ENCODE results near the gene NEDD9. TPM values are rescaled to one million over a fixed set of nuclear protein-coding genes. Genes with fewer than 3 reads are reported as not detected.

The NEDD9 gene
- total and polyA plus RNA-seq, 2 of the 13 experiments (the other 11 are each of a cell fraction or from before 2014, with no cell fraction given): 27.1 to 389 TPM

DNA sequence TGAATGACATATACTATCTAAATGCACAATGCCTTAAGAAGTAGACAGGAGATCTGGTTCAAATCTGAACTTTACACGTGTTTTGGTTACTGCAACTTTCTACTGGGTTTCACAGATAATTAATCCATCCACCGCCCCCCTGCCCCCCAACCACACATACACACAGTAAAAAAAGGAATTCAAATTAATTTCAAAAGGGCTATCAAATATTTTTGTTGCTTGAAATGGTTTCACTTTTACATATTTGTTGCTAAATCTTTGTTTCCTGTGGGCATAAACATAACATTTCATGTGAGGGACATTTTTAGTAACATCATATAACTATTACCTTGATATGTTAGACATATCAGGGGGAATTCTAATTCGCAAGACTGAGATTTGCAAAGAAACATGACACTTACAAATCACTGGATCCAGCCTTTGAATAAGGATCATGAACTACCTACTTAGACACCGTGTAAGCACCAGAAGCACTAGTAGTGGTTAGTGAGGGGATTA, 7.5 kb downstream of the NEDD9 start:
- Histone ChIP-seq H3K4me1 (ENCODE audit: insufficient read depth, low read length) (peaks cover 85% of the 10 kb centered on the region), H3K27me3 (ENCODE audit: control insufficient read depth in 1 of 2, insufficient read depth in 2 of 2, low read length in 2 of 2) (no peaks in the 10 kb centered on the region; a peak in 1 of 5 replicates), H3K27ac (ENCODE audit: extremely low read length, insufficient read depth, low read length) (peak overlapping the region; percentile 31), H3K4me2 (ENCODE audit: low read depth, low read length) (peak overlapping the region; percentile 79), H3K4me3 (replicated peaks in 1 of 3; ENCODE audit: insufficient read depth in 1 of 3, low read depth in 2 of 3, low read length in 3 of 3) (peak overlapping the region; percentile 6 to 49 (median 25); a peak in 5 of 6 replicates), H4K20me1 (ENCODE audit: insufficient read depth, low read length) (peaks cover 97% of the 10 kb centered on the region), H3K36me3 (replicated peaks in 1 of 2; ENCODE audit: control insufficient read depth in 1 of 2, insufficient read depth in 2 of 2, low read length in 2 of 2) (peaks cover 19 to 72% of the 10 kb centered on the region in 2 experiments), H3K79me2 (ENCODE audit: insufficient read depth, low read length) (peaks cover 98% of the 10 kb centered on the region), H3K9me3 (ENCODE audit: low read length) (no peaks in the 10 kb centered on the region), H3K9ac (ENCODE audit: insufficient read depth, low read depth, low read length) (peak overlapping the region; percentile 49; the same call in 1 of the 2 replicates), H2AFZ (ENCODE audit: low read length) (no peak overlapping the region)
- TF ChIP-seq HNRNPK (IDR thresholded peaks at IDR 0.05; ENCODE audit: low read depth, low read length, poor library complexity, severe bottlenecking): peak; percentile 16
- no peak for TF ChIP-seq NFE2L2 (IDR thresholded peaks at IDR 0.05; ENCODE audit: low read length)
- TF ChIP-seq, protein P1, sequence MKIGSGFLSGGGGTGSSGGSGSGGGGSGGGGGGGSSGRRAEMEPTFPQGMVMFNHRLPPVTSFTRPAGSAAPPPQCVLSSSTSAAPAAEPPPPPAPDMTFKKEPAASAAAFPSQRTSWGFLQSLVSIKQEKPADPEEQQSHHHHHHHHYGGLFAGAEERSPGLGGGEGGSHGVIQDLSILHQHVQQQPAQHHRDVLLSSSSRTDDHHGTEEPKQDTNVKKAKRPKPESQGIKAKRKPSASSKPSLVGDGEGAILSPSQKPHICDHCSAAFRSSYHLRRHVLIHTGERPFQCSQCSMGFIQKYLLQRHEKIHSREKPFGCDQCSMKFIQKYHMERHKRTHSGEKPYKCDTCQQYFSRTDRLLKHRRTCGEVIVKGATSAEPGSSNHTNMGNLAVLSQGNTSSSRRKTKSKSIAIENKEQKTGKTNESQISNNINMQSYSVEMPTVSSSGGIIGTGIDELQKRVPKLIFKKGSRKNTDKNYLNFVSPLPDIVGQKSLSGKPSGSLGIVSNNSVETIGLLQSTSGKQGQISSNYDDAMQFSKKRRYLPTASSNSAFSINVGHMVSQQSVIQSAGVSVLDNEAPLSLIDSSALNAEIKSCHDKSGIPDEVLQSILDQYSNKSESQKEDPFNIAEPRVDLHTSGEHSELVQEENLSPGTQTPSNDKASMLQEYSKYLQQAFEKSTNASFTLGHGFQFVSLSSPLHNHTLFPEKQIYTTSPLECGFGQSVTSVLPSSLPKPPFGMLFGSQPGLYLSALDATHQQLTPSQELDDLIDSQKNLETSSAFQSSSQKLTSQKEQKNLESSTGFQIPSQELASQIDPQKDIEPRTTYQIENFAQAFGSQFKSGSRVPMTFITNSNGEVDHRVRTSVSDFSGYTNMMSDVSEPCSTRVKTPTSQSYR (CRISPR knock-in tag; IDR thresholded peaks at IDR 0.05; ENCODE audit: borderline replicate concordance): no peak
- no peak for TF ChIP-seq ZNF33B (CRISPR knock-in tag; IDR thresholded peaks at IDR 0.05)
- no peak for TF ChIP-seq ZNF589 (CRISPR knock-in tag; conservative IDR thresholded peaks at IDR 0.05)
- no peak for TF ChIP-seq HDAC2 (CRISPR knock-in tag; IDR thresholded peaks at IDR 0.05)
- TF ChIP-seq GFI1 (CRISPR knock-in tag; IDR thresholded peaks at IDR 0.05; ENCODE audit: borderline replicate concordance): 0 out of 2 replicates have a peak, but pooled peaks have one; percentile 3
- no peak for TF ChIP-seq BCL6 (CRISPR knock-in tag; IDR thresholded peaks at IDR 0.05)
- no peak for TF ChIP-seq ZNF460 (CRISPR knock-in tag; IDR thresholded peaks at IDR 0.05; ENCODE audit: borderline replicate concordance)
- no peak for TF ChIP-seq HNRNPUL1 (IDR thresholded peaks at IDR 0.05; ENCODE audit: low read depth, low read length)
- no peak for TF ChIP-seq KDM5B (CRISPR knock-in tag; IDR thresholded peaks at IDR 0.05; ENCODE audit: borderline replicate concordance)
- no peak for TF ChIP-seq NONO (IDR thresholded peaks at IDR 0.05)
- no peak for TF ChIP-seq NONO (CRISPR knock-in tag; conservative IDR thresholded peaks at IDR 0.05)
- TF ChIP-seq ZNF496 (CRISPR knock-in tag; IDR thresholded peaks at IDR 0.05; ENCODE audit: insufficient replicate concordance): no peak
- TF ChIP-seq, protein P2, sequence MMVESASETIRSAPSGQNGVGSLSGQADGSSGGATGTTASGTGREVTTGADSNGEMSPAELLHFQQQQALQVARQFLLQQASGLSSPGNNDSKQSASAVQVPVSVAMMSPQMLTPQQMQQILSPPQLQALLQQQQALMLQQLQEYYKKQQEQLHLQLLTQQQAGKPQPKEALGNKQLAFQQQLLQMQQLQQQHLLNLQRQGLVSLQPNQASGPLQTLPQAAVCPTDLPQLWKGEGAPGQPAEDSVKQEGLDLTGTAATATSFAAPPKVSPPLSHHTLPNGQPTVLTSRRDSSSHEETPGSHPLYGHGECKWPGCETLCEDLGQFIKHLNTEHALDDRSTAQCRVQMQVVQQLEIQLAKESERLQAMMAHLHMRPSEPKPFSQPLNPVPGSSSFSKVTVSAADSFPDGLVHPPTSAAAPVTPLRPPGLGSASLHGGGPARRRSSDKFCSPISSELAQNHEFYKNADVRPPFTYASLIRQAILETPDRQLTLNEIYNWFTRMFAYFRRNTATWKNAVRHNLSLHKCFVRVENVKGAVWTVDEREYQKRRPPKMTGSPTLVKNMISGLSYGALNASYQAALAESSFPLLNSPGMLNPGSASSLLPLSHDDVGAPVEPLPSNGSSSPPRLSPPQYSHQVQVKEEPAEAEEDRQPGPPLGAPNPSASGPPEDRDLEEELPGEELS (CRISPR knock-in tag; IDR thresholded peaks at IDR 0.05): no peak
- no peak for TF ChIP-seq SAFB2 (CRISPR knock-in tag; IDR thresholded peaks at IDR 0.05; ENCODE audit: borderline replicate concordance, low read depth)
- TF ChIP-seq ZNF781 (CRISPR knock-in tag; IDR thresholded peaks at IDR 0.05; ENCODE audit: borderline replicate concordance, not compliant biosample characterization): no peak
- TF ChIP-seq TEAD3 (CRISPR knock-in tag; optimal IDR thresholded peaks at IDR 0.05; ENCODE audit: borderline replicate concordance): no peak
- no peak for TF ChIP-seq FOSL1 (CRISPR knock-in tag; IDR thresholded peaks at IDR 0.05; ENCODE audit: borderline replicate concordance)
- no peak for TF ChIP-seq XBP1 (CRISPR knock-in tag; IDR thresholded peaks at IDR 0.05)
- peak; percentile 73 for TF ChIP-seq RBFOX2 (IDR thresholded peaks at IDR 0.05; ENCODE audit: low read depth, low read length)
- BruUV-seq (replicated peaks): no TSS peak
- CTCF ChIA-PET (ENCODE audit: low intra/inter-chr PET ratio, low total read pairs): no interaction called here
- no peak for FAIRE-seq
- WGBS (ENCODE audit: low lambda C conversion rate): 65% methylated on average over 4 of the region's 4 CpGs
- no peak for ATAC-seq
- intact Hi-C loops (cut with micrococcal nuclease; ENCODE audit: unreplicated experiment): no loop called here
- POLR2A ChIA-PET: interaction anchor here (0.6 to 1.5 kb wide), 3 partner anchors 18 to 173 kb away, joined by 3 to 7 read pairs (median 4); no protein-coding TSS in a partner anchor
- in situ Hi-C loops (cut with HindIII; ENCODE audit: extremely low pct_ligation_motif_present, low pct_unique_long_range_greater_than_20kb): no loop called here
- DNase-seq (ENCODE audit: low spot score): no peak

All from HepG2 (cell line).